ENCODE results near the gene TMF1.
A peak's percentile ranks its signal among the peaks of the same experiment; 100 is the strongest.

TMF1 gene

DNA sequence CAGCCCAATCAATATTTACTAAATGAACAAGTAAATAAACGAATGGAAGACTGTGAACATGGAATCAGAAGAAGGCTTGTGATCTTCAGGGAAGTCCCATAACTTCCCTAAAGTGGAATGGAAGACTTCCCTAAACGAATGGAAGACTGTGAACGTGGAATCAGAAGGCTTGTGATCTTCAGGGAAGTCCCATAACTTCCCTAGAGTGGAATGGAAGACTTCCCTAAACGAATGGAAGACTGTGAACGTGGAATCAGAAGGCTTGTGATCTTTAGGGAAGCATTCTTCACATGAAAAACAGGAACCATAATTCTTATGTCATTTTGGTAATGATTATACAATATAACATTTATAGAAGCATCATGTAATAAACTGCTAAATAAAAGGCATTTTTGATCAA, 77.4 kb downstream of the TMF1 start:
- no peaks in the 10 kb centered on the region for H3F3A ChIP-seq (ENCODE audit: control insufficient read depth, insufficient read depth)
- peaks cover 8% of the 10 kb centered on the region; the same call in 1 of the 2 replicates for H3K27me3 ChIP-seq (ENCODE audit: control insufficient read depth, low read length)
- TF ChIP-seq, protein P1, sequence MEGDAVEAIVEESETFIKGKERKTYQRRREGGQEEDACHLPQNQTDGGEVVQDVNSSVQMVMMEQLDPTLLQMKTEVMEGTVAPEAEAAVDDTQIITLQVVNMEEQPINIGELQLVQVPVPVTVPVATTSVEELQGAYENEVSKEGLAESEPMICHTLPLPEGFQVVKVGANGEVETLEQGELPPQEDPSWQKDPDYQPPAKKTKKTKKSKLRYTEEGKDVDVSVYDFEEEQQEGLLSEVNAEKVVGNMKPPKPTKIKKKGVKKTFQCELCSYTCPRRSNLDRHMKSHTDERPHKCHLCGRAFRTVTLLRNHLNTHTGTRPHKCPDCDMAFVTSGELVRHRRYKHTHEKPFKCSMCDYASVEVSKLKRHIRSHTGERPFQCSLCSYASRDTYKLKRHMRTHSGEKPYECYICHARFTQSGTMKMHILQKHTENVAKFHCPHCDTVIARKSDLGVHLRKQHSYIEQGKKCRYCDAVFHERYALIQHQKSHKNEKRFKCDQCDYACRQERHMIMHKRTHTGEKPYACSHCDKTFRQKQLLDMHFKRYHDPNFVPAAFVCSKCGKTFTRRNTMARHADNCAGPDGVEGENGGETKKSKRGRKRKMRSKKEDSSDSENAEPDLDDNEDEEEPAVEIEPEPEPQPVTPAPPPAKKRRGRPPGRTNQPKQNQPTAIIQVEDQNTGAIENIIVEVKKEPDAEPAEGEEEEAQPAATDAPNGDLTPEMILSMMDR (IDR thresholded peaks at IDR 0.05; ENCODE audit: low read depth, low read length, poor library complexity, severe bottlenecking) = no peak
- TF ChIP-seq EZH2phosphoT487 (IDR thresholded peaks at IDR 0.05; ENCODE audit: borderline replicate concordance, low read length) = no peak
- no peaks in the 10 kb centered on the region for H3K79me2 ChIP-seq (ENCODE audit: control insufficient read depth, low read length)
- H3K9me3 ChIP-seq (ENCODE audit: control insufficient read depth, insufficient read depth, low read length) = no peaks in the 10 kb centered on the region
- H3K4me3 ChIP-seq (ENCODE audit: low read length) = no peak overlapping the region
- H3K4me1 ChIP-seq (ENCODE audit: control insufficient read depth, low read length) = no peaks in the 10 kb centered on the region
- H3K27ac ChIP-seq (ENCODE audit: low read depth, low read length) = no peak overlapping the region
- H3K9me2 ChIP-seq (replicated peaks; ENCODE audit: control insufficient read depth, low read length) = no peaks in the 10 kb centered on the region
- no peaks in the 10 kb centered on the region for H4K20me1 ChIP-seq (ENCODE audit: control insufficient read depth, insufficient read depth, low read depth, low read length)
- no peaks in the 10 kb centered on the region for H3K36me3 ChIP-seq (ENCODE audit: control insufficient read depth, low read length)
- H3K4me2 ChIP-seq (ENCODE audit: low read length) = no peak overlapping the region

DNA sequence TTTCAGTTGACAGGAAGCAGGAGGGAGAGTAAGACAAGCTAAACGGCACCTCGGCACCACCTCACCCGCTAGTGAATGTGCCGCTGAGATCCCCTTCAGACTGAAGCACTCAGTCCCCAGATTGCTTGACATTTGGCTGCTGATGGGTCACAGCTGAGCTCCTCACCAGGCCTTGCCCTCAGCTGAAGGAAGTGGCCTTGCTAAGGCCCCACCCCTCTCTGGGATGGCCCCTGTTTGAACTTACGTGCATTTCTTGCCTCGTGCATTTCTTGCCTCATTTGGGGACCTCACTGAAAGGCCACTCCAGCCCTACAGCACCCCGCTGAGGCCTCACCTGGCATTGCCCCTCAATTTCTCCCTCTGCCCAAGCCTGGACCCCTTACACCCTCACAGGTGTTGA, 78.5 kb downstream of the TMF1 start:
- Histone ChIP-seq H3K79me2 (ENCODE audit: control insufficient read depth, low read length) (no peaks in the 10 kb centered on the region), H3F3A (ENCODE audit: control insufficient read depth, insufficient read depth) (no peaks in the 10 kb centered on the region), H3K9me3 (ENCODE audit: control insufficient read depth, insufficient read depth, low read length) (no peaks in the 10 kb centered on the region), H3K36me3 (ENCODE audit: control insufficient read depth, low read length) (no peaks in the 10 kb centered on the region), H4K20me1 (ENCODE audit: control insufficient read depth, insufficient read depth, low read depth, low read length) (no peaks in the 10 kb centered on the region), H3K27me3 (ENCODE audit: control insufficient read depth, low read length) (peaks cover 8% of the 10 kb centered on the region; the same call in 1 of the 2 replicates), H3K4me2 (ENCODE audit: low read length) (no peak overlapping the region), H3K4me3 (ENCODE audit: low read length) (no peak overlapping the region), H3K4me1 (ENCODE audit: control insufficient read depth, low read length) (no peaks in the 10 kb centered on the region), H3K27ac (ENCODE audit: low read depth, low read length) (no peak overlapping the region), H3K9me2 (replicated peaks; ENCODE audit: control insufficient read depth, low read length) (no peaks in the 10 kb centered on the region)
- TF ChIP-seq, protein P1 (IDR thresholded peaks at IDR 0.05; ENCODE audit: low read depth, low read length, poor library complexity, severe bottlenecking) = no peak
- no peak for TF ChIP-seq EZH2phosphoT487 (IDR thresholded peaks at IDR 0.05; ENCODE audit: borderline replicate concordance, low read length)

DNA sequence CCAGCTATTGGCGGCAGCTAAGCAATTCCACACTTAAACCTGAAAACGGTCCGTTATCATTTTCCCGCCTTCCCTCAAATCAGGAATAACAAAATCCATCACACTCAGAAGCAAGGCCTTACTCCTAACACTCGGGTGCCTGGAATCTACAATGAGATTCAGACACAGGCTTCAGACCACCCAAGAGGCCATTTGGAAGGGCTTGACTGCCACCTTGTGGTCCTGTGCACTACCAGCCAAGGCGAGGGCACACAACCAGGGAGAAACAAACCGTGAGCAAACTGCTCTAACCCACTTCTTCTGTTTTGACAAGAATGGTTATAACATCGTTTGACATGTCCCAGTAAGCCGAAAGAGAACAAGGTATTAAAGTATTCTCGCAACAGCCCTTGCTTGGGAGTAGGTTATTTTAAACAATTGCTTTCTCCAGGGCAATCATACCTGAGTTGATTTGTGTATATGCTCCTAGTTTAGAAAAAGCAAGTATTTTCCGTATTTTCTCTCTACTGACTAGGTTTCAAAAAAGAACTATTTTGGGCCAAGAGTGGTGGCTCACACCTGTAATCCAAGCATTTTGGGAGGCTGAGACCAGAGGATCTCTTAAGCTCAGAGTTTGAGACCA, 79.7 kb downstream of the TMF1 start:
- H3F3A ChIP-seq (ENCODE audit: control insufficient read depth, insufficient read depth) = no peaks in the 10 kb centered on the region
- no peak overlapping the region for H3K27ac ChIP-seq (ENCODE audit: low read depth, low read length)
- H3K79me2 ChIP-seq (ENCODE audit: control insufficient read depth, low read length) = no peaks in the 10 kb centered on the region
- no peak for TF ChIP-seq EZH2phosphoT487 (IDR thresholded peaks at IDR 0.05; ENCODE audit: borderline replicate concordance, low read length)
- TF ChIP-seq, protein P1 (IDR thresholded peaks at IDR 0.05; ENCODE audit: low read depth, low read length, poor library complexity, severe bottlenecking) = peak; percentile 84
- H3K4me3 ChIP-seq (ENCODE audit: low read length) = no peak overlapping the region
- no peaks in the 10 kb centered on the region for H4K20me1 ChIP-seq (ENCODE audit: control insufficient read depth, insufficient read depth, low read depth, low read length)
- no peaks in the 10 kb centered on the region for H3K9me3 ChIP-seq (ENCODE audit: control insufficient read depth, insufficient read depth, low read length)
- H3K27me3 ChIP-seq (ENCODE audit: control insufficient read depth, low read length) = peaks cover 8% of the 10 kb centered on the region; the same call in 1 of the 2 replicates
- no peaks in the 10 kb centered on the region for H3K4me1 ChIP-seq (ENCODE audit: control insufficient read depth, low read length)
- no peaks in the 10 kb centered on the region for H3K9me2 ChIP-seq (replicated peaks; ENCODE audit: control insufficient read depth, low read length)
- H3K36me3 ChIP-seq (ENCODE audit: control insufficient read depth, low read length) = no peaks in the 10 kb centered on the region
- H3K4me2 ChIP-seq (ENCODE audit: low read length) = no peak overlapping the region
